Measurements from ENCODE around the gene VIM.

The VIM gene

DNA sequence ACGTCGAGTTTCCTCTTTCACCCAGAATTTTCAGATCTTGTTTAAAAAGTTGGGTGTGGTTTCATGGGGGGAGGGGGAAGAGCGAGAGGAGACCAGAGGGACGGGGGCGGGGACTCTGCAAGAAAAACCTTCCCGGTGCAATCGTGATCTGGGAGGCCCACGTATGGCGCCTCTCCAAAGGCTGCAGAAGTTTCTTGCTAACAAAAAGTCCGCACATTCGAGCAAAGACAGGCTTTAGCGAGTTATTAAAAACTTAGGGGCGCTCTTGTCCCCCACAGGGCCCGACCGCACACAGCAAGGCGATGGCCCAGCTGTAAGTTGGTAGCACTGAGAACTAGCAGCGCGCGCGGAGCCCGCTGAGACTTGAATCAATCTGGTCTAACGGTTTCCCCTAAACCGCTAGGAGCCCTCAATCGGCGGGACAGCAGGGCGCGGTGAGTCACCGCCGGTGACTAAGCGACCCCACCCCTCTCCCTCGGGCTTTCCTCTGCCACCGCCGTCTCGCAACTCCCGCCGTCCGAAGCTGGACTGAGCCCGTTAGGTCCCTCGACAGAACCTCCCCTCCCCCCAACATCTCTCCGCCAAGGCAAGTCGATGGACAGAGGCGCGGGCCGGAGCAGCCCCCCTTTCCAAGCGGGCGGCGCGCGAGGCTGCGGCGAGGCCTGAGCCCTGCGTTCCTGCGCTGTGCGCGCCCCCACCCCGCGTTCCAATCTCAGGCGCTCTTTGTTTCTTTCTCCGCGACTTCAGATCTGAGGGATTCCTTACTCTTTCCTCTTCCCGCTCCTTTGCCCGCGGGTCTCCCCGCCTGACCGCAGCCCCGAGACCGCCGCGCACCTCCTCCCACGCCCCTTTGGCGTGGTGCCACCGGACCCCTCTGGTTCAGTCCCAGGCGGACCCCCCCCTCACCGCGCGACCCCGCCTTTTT lies at the start of gene VIM:
VIM (plus strand) TSS at position 151 of the 925 bp plus-strand sequence. CDS start 1,182 bp downstream, outside the sequence.
- H3K4me1 ChIP-seq (ENCODE audit: control insufficient read depth, insufficient read depth, low read length): peaks cover 6% of the 10 kb centered on the region
- peaks cover 0 to 3% of the 10 kb centered on the region in 2 donors for H3K27me3 ChIP-seq (ENCODE audit: control insufficient read depth in 1 of 2, insufficient read depth in 2 of 2, low read length in 2 of 2)
- peak within 1 kb of the TSS; percentile 91 for H3K27ac ChIP-seq (ENCODE audit: low read length)
- peak within 1 kb of the TSS; percentile 80 to 83 for H3K9ac ChIP-seq (ENCODE audit: low read length in 2 of 2)
- H3K9me3 ChIP-seq (ENCODE audit: control insufficient read depth in 2 of 2, low read length in 2 of 2): no peaks in the 10 kb centered on the region
- peaks cover 1 to 2% of the 10 kb centered on the region in 2 donors for H3K36me3 ChIP-seq (ENCODE audit: control insufficient read depth in 2 of 2, insufficient read depth in 2 of 2, low read length in 2 of 2)
- H3K4me3 ChIP-seq (ENCODE audit: low read length in 2 of 2): peak within 1 kb of the TSS; percentile 51 to 96

DNA sequence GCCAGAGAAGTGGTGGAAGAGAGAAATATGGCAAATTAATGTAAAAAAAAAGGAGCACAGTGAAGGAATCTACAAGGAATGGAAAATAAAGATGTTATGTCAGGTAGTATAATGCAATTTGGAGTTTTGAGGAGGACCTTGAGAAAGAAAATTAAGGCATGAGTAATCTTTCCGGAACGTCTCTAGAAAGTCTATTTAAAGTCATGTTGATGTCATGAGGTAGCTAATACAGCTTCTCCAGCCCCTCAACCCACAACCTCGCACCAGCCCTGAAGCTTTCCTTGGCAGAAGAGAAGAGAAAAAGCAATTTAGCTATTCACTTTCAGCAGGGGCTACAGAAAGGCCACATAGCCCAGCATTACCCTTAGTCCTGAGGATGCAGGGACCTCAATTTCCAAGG lies 49.0 kb upstream of the VIM start:
- Histone ChIP-seq H3K27me3 (ENCODE audit: control insufficient read depth in 1 of 2, insufficient read depth in 2 of 2, low read length in 2 of 2) (no peaks in the 10 kb centered on the region), H3K36me3 (ENCODE audit: control insufficient read depth in 2 of 2, insufficient read depth in 2 of 2, low read length in 2 of 2) (no peaks in the 10 kb centered on the region), H3K9ac (ENCODE audit: low read length in 2 of 2) (no peak overlapping the region), H3K27ac (ENCODE audit: low read length) (no peak overlapping the region), H3K9me3 (ENCODE audit: control insufficient read depth in 2 of 2, low read length in 2 of 2) (no peaks in the 10 kb centered on the region), H3K4me3 (ENCODE audit: low read length in 2 of 2) (no peak overlapping the region), H3K4me1 (ENCODE audit: control insufficient read depth, insufficient read depth, low read length) (no peaks in the 10 kb centered on the region)

DNA sequence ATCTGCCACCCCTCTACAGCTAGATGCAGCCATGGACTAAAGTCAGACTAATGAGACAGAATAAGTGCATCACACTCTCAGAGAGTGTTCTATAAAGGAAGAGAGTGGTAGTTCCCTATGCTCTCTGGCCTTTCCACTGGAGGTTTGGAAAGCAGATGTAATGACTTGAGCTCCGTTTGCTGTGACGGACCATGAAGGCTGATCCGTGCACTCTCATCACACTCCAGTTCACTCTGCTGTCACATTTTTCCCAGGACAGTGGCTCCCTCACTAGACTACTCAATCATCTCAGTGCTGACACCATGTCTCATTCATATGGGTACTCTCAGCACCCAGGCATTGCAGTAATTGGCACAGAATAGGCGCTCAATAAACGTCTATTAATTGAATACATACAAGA lies 46.9 kb upstream of the VIM start:
- no peaks in the 10 kb centered on the region for H3K4me1 ChIP-seq (ENCODE audit: control insufficient read depth, insufficient read depth, low read length)
- no peaks in the 10 kb centered on the region for H3K36me3 ChIP-seq (ENCODE audit: control insufficient read depth in 2 of 2, insufficient read depth in 2 of 2, low read length in 2 of 2)
- no peak overlapping the region for H3K27ac ChIP-seq (ENCODE audit: low read length)
- no peaks in the 10 kb centered on the region for H3K27me3 ChIP-seq (ENCODE audit: control insufficient read depth in 1 of 2, insufficient read depth in 2 of 2, low read length in 2 of 2)
- no peak overlapping the region for H3K9ac ChIP-seq (ENCODE audit: low read length in 2 of 2)
- no peak overlapping the region for H3K4me3 ChIP-seq (ENCODE audit: low read length in 2 of 2)
- no peaks in the 10 kb centered on the region for H3K9me3 ChIP-seq (ENCODE audit: control insufficient read depth in 2 of 2, low read length in 2 of 2)

DNA sequence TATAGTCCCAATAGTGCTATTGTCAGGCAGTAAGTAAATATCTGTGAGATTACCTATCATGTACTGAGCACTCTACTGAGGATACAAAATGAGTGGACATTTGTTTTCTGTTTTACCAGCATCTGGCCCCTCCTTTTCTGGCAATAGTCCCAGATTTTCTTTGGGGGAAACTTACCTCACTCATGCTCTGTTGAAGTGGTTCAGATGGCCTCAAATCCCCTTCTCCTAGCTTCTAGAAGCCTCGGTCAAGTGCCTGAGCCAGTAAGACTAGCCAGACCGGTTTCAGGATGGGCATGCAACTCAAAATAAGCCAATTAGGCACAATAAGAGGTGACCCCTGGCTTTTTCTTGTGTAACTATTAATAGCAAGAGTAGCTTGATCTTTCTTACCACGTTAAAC lies 46.3 kb upstream of the VIM start:
- no peaks in the 10 kb centered on the region for H3K36me3 ChIP-seq (ENCODE audit: control insufficient read depth in 2 of 2, insufficient read depth in 2 of 2, low read length in 2 of 2)
- H3K4me3 ChIP-seq (ENCODE audit: low read length in 2 of 2): no peak overlapping the region
- H3K9me3 ChIP-seq (ENCODE audit: control insufficient read depth in 2 of 2, low read length in 2 of 2): no peaks in the 10 kb centered on the region
- no peak overlapping the region for H3K27ac ChIP-seq (ENCODE audit: low read length)
- H3K4me1 ChIP-seq (ENCODE audit: control insufficient read depth, insufficient read depth, low read length): no peaks in the 10 kb centered on the region
- no peak overlapping the region for H3K9ac ChIP-seq (ENCODE audit: low read length in 2 of 2)
- no peaks in the 10 kb centered on the region for H3K27me3 ChIP-seq (ENCODE audit: control insufficient read depth in 1 of 2, insufficient read depth in 2 of 2, low read length in 2 of 2)

DNA sequence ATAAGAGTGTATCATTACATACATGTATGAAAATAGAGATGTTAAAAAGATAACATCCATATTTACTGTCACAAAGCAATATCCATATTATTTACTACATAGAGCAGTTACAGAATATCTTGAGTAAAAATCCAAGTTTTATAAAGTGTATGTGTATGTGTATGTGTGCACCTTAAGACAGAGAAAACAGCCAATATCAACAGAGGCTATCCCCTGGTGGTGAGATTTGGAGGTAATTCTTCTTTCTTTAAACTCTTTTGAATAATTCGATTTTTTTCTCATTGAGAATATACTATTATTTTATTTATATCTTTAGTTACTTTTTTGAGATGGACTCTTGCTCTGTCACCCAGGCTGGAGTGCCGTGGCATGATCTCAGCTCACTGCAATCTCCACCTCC lies 44.9 kb upstream of the VIM start:
- no peaks in the 10 kb centered on the region for H3K27me3 ChIP-seq (ENCODE audit: control insufficient read depth in 1 of 2, insufficient read depth in 2 of 2, low read length in 2 of 2)
- H3K4me3 ChIP-seq (ENCODE audit: low read length in 2 of 2): no peak overlapping the region
- H3K27ac ChIP-seq (ENCODE audit: low read length): no peak overlapping the region
- no peaks in the 10 kb centered on the region for H3K36me3 ChIP-seq (ENCODE audit: control insufficient read depth in 2 of 2, insufficient read depth in 2 of 2, low read length in 2 of 2)
- no peak overlapping the region for H3K9ac ChIP-seq (ENCODE audit: low read length in 2 of 2)
- no peaks in the 10 kb centered on the region for H3K4me1 ChIP-seq (ENCODE audit: control insufficient read depth, insufficient read depth, low read length)
- H3K9me3 ChIP-seq (ENCODE audit: control insufficient read depth in 2 of 2, low read length in 2 of 2): no peaks in the 10 kb centered on the region

DNA sequence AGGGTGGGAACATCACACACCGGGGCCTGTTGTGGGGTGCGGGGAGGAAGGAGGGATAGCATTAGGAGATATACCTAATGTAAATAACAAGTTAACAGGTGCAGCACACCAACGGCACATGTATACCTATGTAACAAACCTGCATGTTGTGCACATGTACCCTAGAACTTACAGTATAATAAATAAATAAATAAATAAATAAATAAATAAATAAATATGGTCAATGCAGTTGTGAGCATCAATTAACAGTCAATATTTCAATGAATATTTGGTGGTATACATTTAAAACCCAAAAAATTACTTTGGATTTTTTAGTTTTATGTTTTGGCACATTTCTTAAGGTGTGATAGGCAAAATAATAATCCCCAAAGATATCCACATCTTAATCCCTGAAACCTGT lies 42.2 kb upstream of the VIM start:
- H3K27me3 ChIP-seq (ENCODE audit: control insufficient read depth in 1 of 2, insufficient read depth in 2 of 2, low read length in 2 of 2): no peaks in the 10 kb centered on the region
- H3K9ac ChIP-seq (ENCODE audit: low read length in 2 of 2): no peak overlapping the region
- no peak overlapping the region for H3K4me3 ChIP-seq (ENCODE audit: low read length in 2 of 2)
- H3K36me3 ChIP-seq (ENCODE audit: control insufficient read depth in 2 of 2, insufficient read depth in 2 of 2, low read length in 2 of 2): no peaks in the 10 kb centered on the region
- no peaks in the 10 kb centered on the region for H3K4me1 ChIP-seq (ENCODE audit: control insufficient read depth, insufficient read depth, low read length)
- no peak overlapping the region for H3K27ac ChIP-seq (ENCODE audit: low read length)
- no peaks in the 10 kb centered on the region for H3K9me3 ChIP-seq (ENCODE audit: control insufficient read depth in 2 of 2, low read length in 2 of 2)

DNA sequence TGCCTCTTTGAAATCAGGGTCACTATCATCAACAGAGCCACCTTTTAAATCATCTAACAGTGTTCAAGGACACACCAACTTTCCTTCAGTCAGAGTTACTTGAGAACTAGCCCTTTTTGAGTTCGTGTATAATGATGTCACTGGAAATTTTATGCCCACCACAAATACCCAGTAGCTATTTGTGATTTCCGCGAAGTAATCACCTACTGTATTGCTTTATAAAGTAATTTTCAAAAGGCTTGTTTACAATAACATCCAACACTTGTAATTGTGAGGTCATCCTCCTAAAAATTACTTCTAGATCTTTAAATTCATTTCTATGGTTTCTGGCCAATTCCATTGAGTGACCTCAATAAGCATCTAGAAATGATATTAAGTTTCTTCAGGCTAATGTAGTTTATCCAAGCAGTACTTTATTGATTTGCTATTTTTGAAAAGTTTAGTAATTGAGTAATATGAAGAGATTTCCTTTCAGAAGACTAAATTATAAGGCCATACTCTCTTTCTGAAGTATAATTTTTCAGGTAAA lies 39.3 kb upstream of the VIM start:
- Histone ChIP-seq H3K9ac (ENCODE audit: low read length in 2 of 2) (no peak overlapping the region), H3K4me3 (ENCODE audit: low read length in 2 of 2) (no peak overlapping the region), H3K27me3 (ENCODE audit: control insufficient read depth in 1 of 2, insufficient read depth in 2 of 2, low read length in 2 of 2) (no peaks in the 10 kb centered on the region), H3K4me1 (ENCODE audit: control insufficient read depth, insufficient read depth, low read length) (no peaks in the 10 kb centered on the region), H3K36me3 (ENCODE audit: control insufficient read depth in 2 of 2, insufficient read depth in 2 of 2, low read length in 2 of 2) (no peaks in the 10 kb centered on the region), H3K27ac (ENCODE audit: low read length) (no peak overlapping the region), H3K9me3 (ENCODE audit: control insufficient read depth in 2 of 2, low read length in 2 of 2) (no peaks in the 10 kb centered on the region)

DNA sequence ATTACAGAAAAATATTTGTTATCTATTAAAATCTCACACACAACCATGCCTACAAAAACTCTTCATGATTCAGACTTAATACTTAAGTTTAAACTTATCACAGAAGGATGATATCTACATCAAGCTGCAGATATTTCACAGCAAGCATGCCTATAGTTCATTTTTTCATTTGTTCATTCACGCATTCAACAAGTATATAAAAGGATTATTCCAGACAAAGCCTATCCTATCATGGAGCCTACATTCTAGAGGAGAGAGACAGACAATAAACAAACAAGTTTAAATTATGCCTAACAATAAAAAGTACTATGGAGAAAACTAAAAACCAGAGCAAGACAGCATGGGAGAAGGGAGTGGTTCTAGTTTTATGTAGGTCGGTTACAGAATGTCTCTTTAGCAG lies 37.4 kb upstream of the VIM start:
- Histone ChIP-seq H3K4me3 (ENCODE audit: low read length in 2 of 2) (no peak overlapping the region), H3K9ac (ENCODE audit: low read length in 2 of 2) (no peak overlapping the region), H3K27ac (ENCODE audit: low read length) (no peak overlapping the region), H3K27me3 (ENCODE audit: control insufficient read depth in 1 of 2, insufficient read depth in 2 of 2, low read length in 2 of 2) (no peaks in the 10 kb centered on the region), H3K36me3 (ENCODE audit: control insufficient read depth in 2 of 2, insufficient read depth in 2 of 2, low read length in 2 of 2) (no peaks in the 10 kb centered on the region), H3K9me3 (ENCODE audit: control insufficient read depth in 2 of 2, low read length in 2 of 2) (no peaks in the 10 kb centered on the region), H3K4me1 (ENCODE audit: control insufficient read depth, insufficient read depth, low read length) (no peaks in the 10 kb centered on the region)

DNA sequence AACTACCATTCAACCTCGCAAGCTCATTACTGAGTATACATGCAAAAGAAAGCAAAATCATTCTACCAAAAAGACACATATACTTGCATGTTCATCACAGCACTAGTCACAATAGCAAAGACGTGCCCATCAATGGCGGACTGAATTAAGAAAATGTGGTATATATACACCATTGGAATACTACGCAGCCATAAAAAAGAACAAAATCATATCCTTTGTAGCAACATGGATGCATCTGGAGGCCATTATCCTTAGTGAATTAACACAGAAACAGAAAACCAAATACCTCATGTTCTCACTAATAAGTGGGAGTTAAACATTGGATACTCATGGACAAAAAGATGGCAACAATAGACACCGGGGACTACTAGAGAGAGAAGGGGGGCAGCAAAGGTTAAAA lies 33.0 kb upstream of the VIM start:
- no peaks in the 10 kb centered on the region for H3K9me3 ChIP-seq (ENCODE audit: control insufficient read depth in 2 of 2, low read length in 2 of 2)
- no peaks in the 10 kb centered on the region for H3K4me1 ChIP-seq (ENCODE audit: control insufficient read depth, insufficient read depth, low read length)
- H3K27me3 ChIP-seq (ENCODE audit: control insufficient read depth in 1 of 2, insufficient read depth in 2 of 2, low read length in 2 of 2): no peaks in the 10 kb centered on the region
- H3K27ac ChIP-seq (ENCODE audit: low read length): no peak overlapping the region
- H3K9ac ChIP-seq (ENCODE audit: low read length in 2 of 2): no peak overlapping the region
- H3K36me3 ChIP-seq (ENCODE audit: control insufficient read depth in 2 of 2, insufficient read depth in 2 of 2, low read length in 2 of 2): no peaks in the 10 kb centered on the region
- H3K4me3 ChIP-seq (ENCODE audit: low read length in 2 of 2): no peak overlapping the region

DNA sequence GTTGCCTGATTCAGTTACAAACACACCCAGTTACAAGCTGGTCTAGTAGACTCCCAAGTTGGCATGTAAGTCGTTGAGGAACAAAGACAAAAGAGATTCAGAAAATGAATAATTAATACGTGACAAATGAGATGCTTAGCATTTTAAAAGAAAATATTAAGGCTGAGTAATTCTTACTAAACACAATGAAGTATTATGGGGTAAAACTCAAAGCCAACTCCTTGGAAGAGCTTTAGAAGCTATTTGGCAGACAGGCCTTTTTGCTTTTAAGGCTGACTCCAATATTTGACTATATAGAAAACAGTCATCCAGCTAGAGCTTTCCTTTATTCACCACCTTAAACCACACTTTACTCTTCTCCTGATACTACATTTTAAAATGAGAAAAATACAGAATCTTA lies 32.0 kb upstream of the VIM start:
- H3K4me1 ChIP-seq (ENCODE audit: control insufficient read depth, insufficient read depth, low read length): peaks cover 1% of the 10 kb centered on the region
- H3K9ac ChIP-seq (ENCODE audit: low read length in 2 of 2): no peak overlapping the region
- no peaks in the 10 kb centered on the region for H3K9me3 ChIP-seq (ENCODE audit: control insufficient read depth in 2 of 2, low read length in 2 of 2)
- H3K4me3 ChIP-seq (ENCODE audit: low read length in 2 of 2): no peak overlapping the region
- no peak overlapping the region for H3K27ac ChIP-seq (ENCODE audit: low read length)
- H3K36me3 ChIP-seq (ENCODE audit: control insufficient read depth in 2 of 2, insufficient read depth in 2 of 2, low read length in 2 of 2): no peaks in the 10 kb centered on the region
- H3K27me3 ChIP-seq (ENCODE audit: control insufficient read depth in 1 of 2, insufficient read depth in 2 of 2, low read length in 2 of 2): no peaks in the 10 kb centered on the region

DNA sequence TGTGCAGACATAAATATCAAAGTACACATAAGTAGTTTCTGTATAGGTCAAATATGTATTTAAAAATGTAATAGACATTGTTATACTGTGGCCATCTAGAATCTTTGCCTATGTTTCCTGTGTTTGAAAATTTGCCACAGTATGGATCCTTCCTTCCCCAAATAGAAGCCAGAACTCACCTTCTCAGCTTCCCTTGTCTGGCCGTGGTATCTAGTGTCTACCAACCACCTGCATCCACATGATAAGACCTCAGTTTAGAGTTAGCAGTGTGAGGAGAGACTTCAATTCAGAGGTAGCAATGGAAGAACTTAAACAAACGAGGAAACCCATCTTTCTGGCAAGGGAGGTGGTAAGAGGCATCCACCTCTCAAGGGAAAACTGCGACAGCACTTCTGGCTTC lies 31.5 kb upstream of the VIM start:
- H3K27ac ChIP-seq (ENCODE audit: low read length): no peak overlapping the region
- no peak overlapping the region for H3K4me3 ChIP-seq (ENCODE audit: low read length in 2 of 2)
- no peak overlapping the region for H3K9ac ChIP-seq (ENCODE audit: low read length in 2 of 2)
- no peaks in the 10 kb centered on the region for H3K27me3 ChIP-seq (ENCODE audit: control insufficient read depth in 1 of 2, insufficient read depth in 2 of 2, low read length in 2 of 2)
- no peaks in the 10 kb centered on the region for H3K9me3 ChIP-seq (ENCODE audit: control insufficient read depth in 2 of 2, low read length in 2 of 2)
- peaks cover 3% of the 10 kb centered on the region for H3K4me1 ChIP-seq (ENCODE audit: control insufficient read depth, insufficient read depth, low read length)
- no peaks in the 10 kb centered on the region for H3K36me3 ChIP-seq (ENCODE audit: control insufficient read depth in 2 of 2, insufficient read depth in 2 of 2, low read length in 2 of 2)
